GM23248 (cell line): ENCODE results near the gene CCDC38. TPM values are rescaled to one million over a fixed set of nuclear protein-coding genes. Genes with fewer than 3 reads are reported as not detected.
A peak's percentile ranks its signal among the peaks of the same experiment; 100 is the strongest.

Source experiments
- DNase-seq: peaks from one replicate; pipeline ENCODE4 v3.0.0-alpha.2; 2015
- H2AFZ ChIP-seq: fragments of 200-600 bp; sonication (generic); 2 replicates; pipeline ENCODE4 v1.6.1; 2016; ENCODE audit warnings: antibody characterized with exemption
- H3F3A ChIP-seq: fragments of 200-600 bp; sonication (generic); 2 replicates; pipeline ENCODE4 v1.6.1; 2016; ENCODE audit warnings: mild to moderate bottlenecking, antibody characterized with exemption, mixed run types; ENCODE audit not compliant: insufficient read depth
- H3K27ac ChIP-seq: fragments of 200-600 bp; sonication (generic); 2 replicates; pipeline ENCODE4 v1.5.1; 2016; ENCODE audit warnings: mild to moderate bottlenecking
- H3K27me3 ChIP-seq: fragments of 200-600 bp; sonication (generic); replicated peaks from 2 replicates; pipeline ENCODE4 v1.6.1; 2016; ENCODE audit warnings: mild to moderate bottlenecking; ENCODE audit not compliant: insufficient read depth
- H3K36me3 ChIP-seq: fragments of 200-600 bp; sonication (generic); 2 replicates; pipeline ENCODE4 v1.6.1; 2016; ENCODE audit warnings: low read depth, mild to moderate bottlenecking
- H3K4me1 ChIP-seq: fragments of 200-600 bp; sonication (generic); 2 replicates; pipeline ENCODE4 v1.6.1; 2016; ENCODE audit warnings: mild to moderate bottlenecking; ENCODE audit not compliant: insufficient read depth
- H3K4me2 ChIP-seq: fragments of 200-600 bp; sonication (generic); one replicate; pipeline ENCODE4 v1.6.1; 2016; ENCODE audit warnings: mild to moderate bottlenecking; ENCODE audit not compliant: unreplicated experiment
- H3K4me3 ChIP-seq: fragments of 200-600 bp; sonication (generic); 2 replicates; pipeline ENCODE4 v1.5.1; 2016; ENCODE audit warnings: mild to moderate bottlenecking
- H3K79me2 ChIP-seq: fragments of 200-600 bp; sonication (generic); 2 replicates; pipeline ENCODE4 v1.6.1; 2016; ENCODE audit warnings: mild to moderate bottlenecking; ENCODE audit not compliant: insufficient read depth
- H3K9ac ChIP-seq: fragments of 200-600 bp; sonication (generic); 2 replicates; pipeline ENCODE4 v1.6.1; 2016; ENCODE audit warnings: mild to moderate bottlenecking
- H3K9me2 ChIP-seq: fragments of 200-600 bp; sonication (generic); 2 replicates; pipeline ENCODE4 v1.6.1; 2016; ENCODE audit warnings: mixed run types, mild to moderate bottlenecking, moderate library complexity; ENCODE audit not compliant: insufficient read depth
- H3K9me3 ChIP-seq: fragments of 200-600 bp; sonication (generic); one replicate; pipeline ENCODE4 v1.6.1; 2017; ENCODE audit warnings: low read depth
- H4K20me1 ChIP-seq: fragments of 200-600 bp; sonication (generic); 2 replicates; pipeline ENCODE4 v1.6.0; 2016; ENCODE audit not compliant: insufficient read depth
- EZH2 ChIP-seq: fragments of 200-600 bp; sonication (generic); IDR thresholded peaks from 2 replicates; pipeline ENCODE4 v1.6.1; 2018; ENCODE audit warnings: antibody characterized with exemption, mild to moderate bottlenecking; ENCODE audit not compliant: insufficient read depth, poor library complexity, severe bottlenecking
- EZH2phosphoT487 ChIP-seq: fragments of 200-600 bp; sonication (generic); IDR thresholded peaks from 2 replicates; pipeline ENCODE4 v1.6.1; 2018; ENCODE audit warnings: antibody characterized with exemption, moderate library complexity, mild to moderate bottlenecking, low read depth; ENCODE audit not compliant: insufficient read depth
- WGBS, 2 experiments: methylation state at CpG; one replicate each; pipeline ENCODE4 v1.1.6; 2015 to 2017; ENCODE audit warnings: low lambda C conversion rate in 2 of 2, low coverage in 1 of 2; ENCODE audit errors: missing lambda C conversion rate in 2 of 2; 5-methylcytosine and 5-hydroxymethylcytosine counted together
- in situ Hi-C: fragments of 300-500 bp; cut with MboI; formaldehyde crosslinking; loops from 2 replicates; pipeline ENCODE4 v1.15.0; 2020
- polyA plus RNA-seq: library from polyadenylated mRNA; unstranded; fragments of >200 nt; fragmentation: Nextera tagmentation; extraction: Ambion mirVana; gene quantifications from 2 replicates; pipeline ENCODE4 v1.2.1, GENCODE V29; 2016
- total RNA-seq: library from RNA; depleted of rRNA; stranded (reverse); fragments of >200 nt; shearing (Covaris generic); gene quantifications from 2 replicates; pipeline ENCODE4 v1.2.3, GENCODE V29; 2014

The CCDC38 gene
- total and polyA plus RNA-seq, 2 experiments from 2014 or later = under 0.01 to 0.06 TPM

- Histone ChIP-seq H3K4me2 (no peak overlapping the region), H3F3A (no peaks in the 10 kb centered on the region; the same call in 1 of the 2 replicates), H2AFZ (no peak overlapping the region), H3K27me3 (no peaks in the 10 kb centered on the region), H3K9me2 (no peaks in the 10 kb centered on the region), H3K36me3 (peaks cover 19% of the 10 kb centered on the region), H3K79me2 (peaks cover 4% of the 10 kb centered on the region; the same call in 1 of the 2 replicates), H3K9me3 (no peaks in the 10 kb centered on the region), H3K9ac (no peak overlapping the region), H4K20me1 (no peaks in the 10 kb centered on the region), H3K4me3 (no peak overlapping the region), H3K27ac (no peak overlapping the region), H3K4me1 (no peaks in the 10 kb centered on the region)
- 90 to 95% methylated on average over 4 of the region's 4 CpGs for WGBS, 2 experiments
- TF ChIP-seq EZH2 (no peak), EZH2phosphoT487 (no peak)
- no peak for DNase-seq
- in situ Hi-C loops = no loop called here
Observed at GRCh38 chr12:95870897-95871296, 71.5 kb downstream of the CCDC38 start.

DNA sequence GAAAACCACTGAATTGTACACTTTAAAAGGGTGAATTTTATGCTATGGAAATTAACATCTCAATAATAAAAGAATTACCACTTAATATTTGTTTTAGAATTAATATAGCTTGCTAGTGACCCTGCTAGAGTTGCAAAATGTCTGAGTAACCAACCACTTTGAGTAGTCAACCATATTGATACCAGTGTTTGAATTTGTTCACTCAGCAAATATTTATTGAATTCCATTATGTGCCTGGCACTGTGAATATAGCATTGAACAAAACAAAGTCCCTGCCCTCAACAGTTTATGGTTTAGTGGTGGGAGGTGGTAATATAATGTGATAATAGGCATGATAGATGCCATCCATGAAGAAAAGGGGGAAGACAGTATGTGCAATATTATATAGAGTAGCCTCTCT is 79.1 kb downstream of the CCDC38 start:
- Histone ChIP-seq H3F3A (peaks cover 4% of the 10 kb centered on the region; the same call in 1 of the 2 replicates), H2AFZ (no peak overlapping the region), H3K4me2 (no peak overlapping the region), H3K36me3 (peaks cover 52% of the 10 kb centered on the region), H3K27me3 (no peaks in the 10 kb centered on the region), H3K9me3 (no peaks in the 10 kb centered on the region), H3K4me1 (peaks cover 7% of the 10 kb centered on the region; the same call in 1 of the 2 replicates), H4K20me1 (no peaks in the 10 kb centered on the region), H3K79me2 (peaks cover 67% of the 10 kb centered on the region), H3K9me2 (no peaks in the 10 kb centered on the region), H3K27ac (no peak overlapping the region), H3K4me3 (no peak overlapping the region), H3K9ac (no peak overlapping the region)
- TF ChIP-seq EZH2 = no peak
- no peak for TF ChIP-seq EZH2phosphoT487
- no peak for DNase-seq
- in situ Hi-C loops = no loop called here

GRCh38 chr12:95862038-95862437 is 80.4 kb downstream of the CCDC38 start:
- Histone ChIP-seq H3K4me2 (no peak overlapping the region), H3K9ac (no peak overlapping the region), H3K36me3 (peaks cover 44% of the 10 kb centered on the region), H3K27me3 (no peaks in the 10 kb centered on the region), H3K9me2 (no peaks in the 10 kb centered on the region), H3F3A (peaks cover 4% of the 10 kb centered on the region; the same call in 1 of the 2 replicates), H3K4me3 (no peak overlapping the region), H3K79me2 (peaks cover 67% of the 10 kb centered on the region), H2AFZ (no peak overlapping the region), H3K4me1 (peaks cover 7% of the 10 kb centered on the region; the same call in 1 of the 2 replicates), H3K27ac (no peak overlapping the region), H3K9me3 (no peaks in the 10 kb centered on the region), H4K20me1 (no peaks in the 10 kb centered on the region)
- TF ChIP-seq EZH2phosphoT487 (no peak), EZH2 (no peak)
- no peak for DNase-seq
- 98 to 100% methylated on average over 3 of the region's 3 CpGs for WGBS, 2 experiments
- in situ Hi-C loops = no loop called here

GRCh38 chr12:95859947-95860850 is 82.2 kb downstream of the CCDC38 start:
- H4K20me1 ChIP-seq = no peaks in the 10 kb centered on the region
- DNase-seq = peak; percentile 33
- H3K9ac ChIP-seq = peak overlapping the region; percentile 90
- H3K4me2 ChIP-seq = peak overlapping the region; percentile 91
- H3K4me1 ChIP-seq = peaks cover 7% of the 10 kb centered on the region; the same call in 1 of the 2 replicates
- H3K9me3 ChIP-seq = no peaks in the 10 kb centered on the region
- H3F3A ChIP-seq = peaks cover 4% of the 10 kb centered on the region; the same call in 1 of the 2 replicates
- H3K27ac ChIP-seq = 0 out of 2 replicates have a peak overlapping the region, but pooled peaks have one; percentile 74
- H2AFZ ChIP-seq = no peak overlapping the region
- H3K9me2 ChIP-seq = no peaks in the 10 kb centered on the region
- peaks cover 26% of the 10 kb centered on the region; the same call in 1 of the 2 replicates for H3K36me3 ChIP-seq
- peaks cover 62% of the 10 kb centered on the region for H3K79me2 ChIP-seq
- TF ChIP-seq EZH2phosphoT487 (no peak), EZH2 (no peak)
- no peaks in the 10 kb centered on the region; the same call in 1 of the 2 replicates for H3K27me3 ChIP-seq
- H3K4me3 ChIP-seq = peak overlapping the region; percentile 89
- WGBS, 2 experiments = 52 to 53% methylated on average over 10 of the region's 10 CpGs
- in situ Hi-C loops = no loop called here
